GM12872 (cell line): ENCODE results near the gene PCDH15.

Experiments used
- CTCF ChIP-seq: IDR thresholded peaks from 3 replicates; pipeline ENCODE4 v1.5.1; 2011; ENCODE audit warnings: low read depth, mild to moderate bottlenecking, low read length, moderate library complexity; ENCODE audit not compliant: insufficient read depth

The PCDH15 gene

GRCh38 chr10:54609423-54609822 is 191.6 kb downstream of the PCDH15 start:
- TF ChIP-seq CTCF: no peak

GRCh38 chr10:54607983-54608382 is 193.0 kb downstream of the PCDH15 start:
- no peak for TF ChIP-seq CTCF

- TF ChIP-seq CTCF: no peak
Observed at GRCh38 chr10:54594289-54594688, 206.7 kb downstream of the PCDH15 start.

GRCh38 chr10:54587971-54588370 is 213.1 kb downstream of the PCDH15 start:
- no peak for TF ChIP-seq CTCF

GRCh38 chr10:54585572-54585971 is 215.5 kb downstream of the PCDH15 start:
- TF ChIP-seq CTCF: no peak

GRCh38 chr10:54577682-54578081 is 223.3 kb downstream of the PCDH15 start:
- TF ChIP-seq CTCF: no peak

GRCh38 chr10:54576541-54576940 is 224.5 kb downstream of the PCDH15 start:
- TF ChIP-seq CTCF: no peak

GRCh38 chr10:54559498-54559897 is 241.5 kb downstream of the PCDH15 start:
- TF ChIP-seq CTCF: no peak
